GM23248 (cell line): ENCODE measurements around the gene RASEF. TPM values are rescaled to one million over a fixed set of nuclear protein-coding genes. Genes with fewer than 3 reads are reported as not detected.
A peak's percentile ranks its signal among the peaks of the same experiment; 100 is the strongest.

ENCODE experiments used
- DNase-seq: peaks from one replicate; pipeline ENCODE4 v3.0.0-alpha.2; 2015
- H2AFZ ChIP-seq: fragments of 200-600 bp; sonication (generic); 2 replicates; pipeline ENCODE4 v1.6.1; 2016; ENCODE audit warnings: antibody characterized with exemption
- H3F3A ChIP-seq: fragments of 200-600 bp; sonication (generic); 2 replicates; pipeline ENCODE4 v1.6.1; 2016; ENCODE audit warnings: mild to moderate bottlenecking, antibody characterized with exemption, mixed run types; ENCODE audit not compliant: insufficient read depth
- H3K27ac ChIP-seq: fragments of 200-600 bp; sonication (generic); 2 replicates; pipeline ENCODE4 v1.5.1; 2016; ENCODE audit warnings: mild to moderate bottlenecking
- H3K27me3 ChIP-seq: fragments of 200-600 bp; sonication (generic); replicated peaks from 2 replicates; pipeline ENCODE4 v1.6.1; 2016; ENCODE audit warnings: mild to moderate bottlenecking; ENCODE audit not compliant: insufficient read depth
- H3K36me3 ChIP-seq: fragments of 200-600 bp; sonication (generic); 2 replicates; pipeline ENCODE4 v1.6.1; 2016; ENCODE audit warnings: low read depth, mild to moderate bottlenecking
- H3K4me1 ChIP-seq: fragments of 200-600 bp; sonication (generic); 2 replicates; pipeline ENCODE4 v1.6.1; 2016; ENCODE audit warnings: mild to moderate bottlenecking; ENCODE audit not compliant: insufficient read depth
- H3K4me2 ChIP-seq: fragments of 200-600 bp; sonication (generic); one replicate; pipeline ENCODE4 v1.6.1; 2016; ENCODE audit warnings: mild to moderate bottlenecking; ENCODE audit not compliant: unreplicated experiment
- H3K4me3 ChIP-seq: fragments of 200-600 bp; sonication (generic); 2 replicates; pipeline ENCODE4 v1.5.1; 2016; ENCODE audit warnings: mild to moderate bottlenecking
- H3K79me2 ChIP-seq: fragments of 200-600 bp; sonication (generic); 2 replicates; pipeline ENCODE4 v1.6.1; 2016; ENCODE audit warnings: mild to moderate bottlenecking; ENCODE audit not compliant: insufficient read depth
- H3K9ac ChIP-seq: fragments of 200-600 bp; sonication (generic); 2 replicates; pipeline ENCODE4 v1.6.1; 2016; ENCODE audit warnings: mild to moderate bottlenecking
- H3K9me2 ChIP-seq: fragments of 200-600 bp; sonication (generic); 2 replicates; pipeline ENCODE4 v1.6.1; 2016; ENCODE audit warnings: mixed run types, mild to moderate bottlenecking, moderate library complexity; ENCODE audit not compliant: insufficient read depth
- H3K9me3 ChIP-seq: fragments of 200-600 bp; sonication (generic); one replicate; pipeline ENCODE4 v1.6.1; 2017; ENCODE audit warnings: low read depth
- H4K20me1 ChIP-seq: fragments of 200-600 bp; sonication (generic); 2 replicates; pipeline ENCODE4 v1.6.0; 2016; ENCODE audit not compliant: insufficient read depth
- EZH2 ChIP-seq: fragments of 200-600 bp; sonication (generic); IDR thresholded peaks from 2 replicates; pipeline ENCODE4 v1.6.1; 2018; ENCODE audit warnings: antibody characterized with exemption, mild to moderate bottlenecking; ENCODE audit not compliant: insufficient read depth, poor library complexity, severe bottlenecking
- EZH2phosphoT487 ChIP-seq: fragments of 200-600 bp; sonication (generic); IDR thresholded peaks from 2 replicates; pipeline ENCODE4 v1.6.1; 2018; ENCODE audit warnings: antibody characterized with exemption, moderate library complexity, mild to moderate bottlenecking, low read depth; ENCODE audit not compliant: insufficient read depth
- WGBS, 2 experiments: methylation state at CpG; one replicate each; pipeline ENCODE4 v1.1.6; 2015 to 2017; ENCODE audit warnings: low lambda C conversion rate in 2 of 2, low coverage in 1 of 2; ENCODE audit errors: missing lambda C conversion rate in 2 of 2; 5-methylcytosine and 5-hydroxymethylcytosine counted together
- in situ Hi-C: fragments of 300-500 bp; cut with MboI; formaldehyde crosslinking; loops from 2 replicates; pipeline ENCODE4 v1.15.0; 2020
- polyA plus RNA-seq: library from polyadenylated mRNA; unstranded; fragments of >200 nt; fragmentation: Nextera tagmentation; extraction: Ambion mirVana; gene quantifications from 2 replicates; pipeline ENCODE4 v1.2.1, GENCODE V29; 2016
- total RNA-seq: library from RNA; depleted of rRNA; stranded (reverse); fragments of >200 nt; shearing (Covaris generic); gene quantifications from 2 replicates; pipeline ENCODE4 v1.2.3, GENCODE V29; 2014

RASEF gene
- total and polyA plus RNA-seq, 2 experiments from 2014 or later = 0.11 TPM; not detected in 1

DNA sequence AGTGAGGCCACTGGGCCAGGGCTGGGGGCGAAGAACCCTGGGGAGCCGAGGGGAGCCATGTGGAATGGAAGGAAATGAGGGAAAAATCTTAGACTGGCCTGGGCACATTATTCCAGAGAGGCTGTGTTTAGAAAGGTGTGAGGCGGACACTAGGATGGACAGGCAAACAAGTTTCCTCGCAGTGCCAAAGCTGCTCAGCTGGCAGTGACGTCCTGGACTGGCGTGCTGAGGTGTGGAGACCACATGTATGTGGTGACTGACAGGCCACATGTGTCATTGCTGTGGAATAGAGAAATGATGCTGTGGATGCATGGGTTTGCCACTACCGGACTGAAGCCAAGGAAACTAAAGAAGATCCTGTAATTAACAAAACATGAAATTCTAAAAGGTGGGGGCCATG, 42.6 kb downstream of the RASEF start:
- in situ Hi-C loops = no loop called here
- no peaks in the 10 kb centered on the region for H3K4me1 ChIP-seq
- no peaks in the 10 kb centered on the region for H3K79me2 ChIP-seq
- TF ChIP-seq EZH2phosphoT487 = no peak
- no peak for TF ChIP-seq EZH2
- no peaks in the 10 kb centered on the region for H3K36me3 ChIP-seq
- H3K9ac ChIP-seq = no peak overlapping the region
- H3K27me3 ChIP-seq = no peaks in the 10 kb centered on the region; the same call in 1 of the 2 replicates
- H3K9me2 ChIP-seq = no peaks in the 10 kb centered on the region
- no peak overlapping the region for H3K4me3 ChIP-seq
- H2AFZ ChIP-seq = no peak overlapping the region
- no peaks in the 10 kb centered on the region for H3F3A ChIP-seq
- H3K4me2 ChIP-seq = no peak overlapping the region
- no peaks in the 10 kb centered on the region for H4K20me1 ChIP-seq
- 80% methylated on average over 7 of the region's 7 CpGs for WGBS, 2 experiments
- DNase-seq = no peak
- H3K27ac ChIP-seq = no peak overlapping the region
- no peaks in the 10 kb centered on the region for H3K9me3 ChIP-seq

DNA sequence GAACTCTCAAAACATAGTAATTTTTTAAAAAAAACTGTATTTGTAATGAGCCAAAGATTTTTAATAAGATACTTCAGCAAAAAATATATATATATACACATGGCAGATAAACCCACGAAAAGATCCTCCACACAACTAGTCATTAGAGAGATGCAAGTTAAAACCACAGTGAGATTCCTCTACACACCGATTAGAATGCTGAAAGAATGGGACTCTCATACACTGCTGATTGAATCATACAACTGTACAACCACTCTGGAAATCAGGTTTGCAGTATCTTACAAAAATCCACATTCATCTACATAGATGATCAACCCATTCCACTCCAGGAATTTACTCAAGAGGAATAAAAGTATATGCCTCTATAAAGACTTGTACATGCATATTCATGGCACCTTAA, 43.7 kb downstream of the RASEF start:
- H3K4me2 ChIP-seq = no peak overlapping the region
- H3K4me1 ChIP-seq = peaks cover 5% of the 10 kb centered on the region
- H3K4me3 ChIP-seq = no peak overlapping the region
- in situ Hi-C loops = no loop called here
- H2AFZ ChIP-seq = no peak overlapping the region
- no peak overlapping the region for H3K9ac ChIP-seq
- H3K27me3 ChIP-seq = no peaks in the 10 kb centered on the region; the same call in 1 of the 2 replicates
- no peak overlapping the region for H3K27ac ChIP-seq
- no peaks in the 10 kb centered on the region for H3K79me2 ChIP-seq
- WGBS, 2 experiments = 68 to 74% methylated on average over 2 of the region's 2 CpGs
- no peaks in the 10 kb centered on the region for H3K36me3 ChIP-seq
- TF ChIP-seq EZH2 = no peak
- TF ChIP-seq EZH2phosphoT487 = no peak
- H4K20me1 ChIP-seq = no peaks in the 10 kb centered on the region
- no peaks in the 10 kb centered on the region for H3K9me2 ChIP-seq
- no peak for DNase-seq
- peaks cover 7% of the 10 kb centered on the region; the same call in 1 of the 2 replicates for H3F3A ChIP-seq
- H3K9me3 ChIP-seq = no peaks in the 10 kb centered on the region

DNA sequence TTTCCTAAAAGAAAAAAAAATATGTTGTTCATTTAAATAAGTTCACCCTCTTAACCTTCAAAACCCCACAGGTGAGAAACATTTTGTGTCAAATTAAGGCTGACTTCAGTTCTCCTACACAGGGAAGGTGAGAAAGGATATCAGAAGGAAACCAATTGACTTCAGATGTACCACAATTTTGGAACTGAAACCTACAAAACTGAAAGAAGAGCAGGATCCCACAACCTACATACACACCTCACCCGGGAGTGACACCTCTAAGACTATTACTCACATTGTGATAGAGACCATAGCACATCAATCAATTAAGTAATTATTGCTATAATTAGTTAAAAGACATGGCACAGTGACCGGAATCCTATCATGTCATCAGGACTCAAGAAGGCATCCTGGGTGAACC, 47.0 kb downstream of the RASEF start:
- no peaks in the 10 kb centered on the region for H3K9me3 ChIP-seq
- no peak overlapping the region for H3K27ac ChIP-seq
- 96 to 98% methylated on average over 2 of the region's 2 CpGs for WGBS, 2 experiments
- no peaks in the 10 kb centered on the region for H4K20me1 ChIP-seq
- in situ Hi-C loops = no loop called here
- H2AFZ ChIP-seq = no peak overlapping the region
- TF ChIP-seq EZH2phosphoT487 (no peak), EZH2 (no peak)
- no peaks in the 10 kb centered on the region for H3K9me2 ChIP-seq
- H3K9ac ChIP-seq = no peak overlapping the region
- H3K27me3 ChIP-seq = no peaks in the 10 kb centered on the region
- no peak overlapping the region for H3K4me2 ChIP-seq
- H3K79me2 ChIP-seq = no peaks in the 10 kb centered on the region
- peaks cover 26% of the 10 kb centered on the region for H3F3A ChIP-seq
- H3K4me3 ChIP-seq = no peak overlapping the region
- H3K36me3 ChIP-seq = no peaks in the 10 kb centered on the region
- peaks cover 25% of the 10 kb centered on the region for H3K4me1 ChIP-seq
- DNase-seq = no peak

DNA sequence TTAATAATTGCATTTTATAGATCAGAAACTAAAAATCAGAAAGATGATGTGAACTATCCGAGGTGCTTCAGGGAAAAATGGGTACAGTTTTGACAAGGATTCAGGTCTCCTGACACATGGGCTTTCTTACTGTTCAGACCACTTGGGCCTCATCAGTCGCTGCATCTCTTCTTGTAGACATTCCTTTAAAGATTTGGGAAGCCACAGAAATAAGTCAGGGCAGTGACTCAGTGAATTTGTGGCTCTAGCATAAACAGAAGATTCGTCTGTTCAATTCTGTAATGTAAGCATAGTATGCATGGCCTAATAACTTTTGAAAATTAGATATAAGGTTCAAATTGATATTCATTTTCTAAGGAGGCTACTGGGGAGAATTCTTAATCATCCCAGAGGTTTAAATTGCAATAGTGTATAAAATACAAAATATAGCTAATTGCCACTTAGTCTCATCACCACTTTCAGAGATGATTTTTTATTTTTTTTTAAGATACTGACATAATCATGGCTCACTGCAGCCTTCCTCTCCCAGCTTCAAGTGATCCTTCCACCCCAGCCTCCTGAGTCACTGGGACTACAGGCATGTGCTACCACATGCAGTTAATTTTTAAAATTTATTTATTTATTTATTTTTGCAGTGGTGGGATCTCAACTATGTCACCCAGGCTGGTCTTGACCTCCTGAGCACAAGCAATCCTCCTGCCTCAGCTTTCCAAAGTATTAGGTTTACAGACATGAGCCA, 48.9 kb downstream of the RASEF start:
- 14 to 15% methylated on average over 3 of the region's 3 CpGs for WGBS, 2 experiments
- no peak overlapping the region for H3K9ac ChIP-seq
- H3K4me2 ChIP-seq = peak overlapping the region; percentile 18
- H3K9me2 ChIP-seq = no peaks in the 10 kb centered on the region
- no peak overlapping the region; the same call in 1 of the 2 replicates for H2AFZ ChIP-seq
- no peaks in the 10 kb centered on the region for H3K79me2 ChIP-seq
- H3K27ac ChIP-seq = peak overlapping the region; percentile 47
- DNase-seq = peak; percentile 79
- H3K4me3 ChIP-seq = no peak overlapping the region
- peaks cover 25% of the 10 kb centered on the region for H3K4me1 ChIP-seq
- H3K9me3 ChIP-seq = no peaks in the 10 kb centered on the region
- no peaks in the 10 kb centered on the region for H3K27me3 ChIP-seq
- TF ChIP-seq EZH2 (no peak), EZH2phosphoT487 (no peak)
- no peaks in the 10 kb centered on the region for H3K36me3 ChIP-seq
- in situ Hi-C loops = no loop called here
- H3F3A ChIP-seq = peaks cover 26% of the 10 kb centered on the region
- no peaks in the 10 kb centered on the region for H4K20me1 ChIP-seq
